ENCODE results near the gene LEMD2. TPM values are rescaled to one million over a fixed set of nuclear protein-coding genes. Genes with fewer than 3 reads are reported as not detected.

Gene LEMD2
- total RNA-seq, 4 donors from 2014 or later: 57.3 to 159 (median 112) TPM

GRCh38 chr6:33749401-33749800, 39.5 kb downstream of the LEMD2 start:
- TF ChIP-seq POLR2AphosphoS5 (IDR thresholded peaks at IDR 0.05) (no peak), POLR2A (IDR thresholded peaks at IDR 0.05) (no peak), EP300 (IDR thresholded peaks at IDR 0.05; ENCODE audit: low read depth) (no peak)
- TF ChIP-seq, protein P1, sequence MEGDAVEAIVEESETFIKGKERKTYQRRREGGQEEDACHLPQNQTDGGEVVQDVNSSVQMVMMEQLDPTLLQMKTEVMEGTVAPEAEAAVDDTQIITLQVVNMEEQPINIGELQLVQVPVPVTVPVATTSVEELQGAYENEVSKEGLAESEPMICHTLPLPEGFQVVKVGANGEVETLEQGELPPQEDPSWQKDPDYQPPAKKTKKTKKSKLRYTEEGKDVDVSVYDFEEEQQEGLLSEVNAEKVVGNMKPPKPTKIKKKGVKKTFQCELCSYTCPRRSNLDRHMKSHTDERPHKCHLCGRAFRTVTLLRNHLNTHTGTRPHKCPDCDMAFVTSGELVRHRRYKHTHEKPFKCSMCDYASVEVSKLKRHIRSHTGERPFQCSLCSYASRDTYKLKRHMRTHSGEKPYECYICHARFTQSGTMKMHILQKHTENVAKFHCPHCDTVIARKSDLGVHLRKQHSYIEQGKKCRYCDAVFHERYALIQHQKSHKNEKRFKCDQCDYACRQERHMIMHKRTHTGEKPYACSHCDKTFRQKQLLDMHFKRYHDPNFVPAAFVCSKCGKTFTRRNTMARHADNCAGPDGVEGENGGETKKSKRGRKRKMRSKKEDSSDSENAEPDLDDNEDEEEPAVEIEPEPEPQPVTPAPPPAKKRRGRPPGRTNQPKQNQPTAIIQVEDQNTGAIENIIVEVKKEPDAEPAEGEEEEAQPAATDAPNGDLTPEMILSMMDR (IDR thresholded peaks at IDR 0.05): no peak
- Histone ChIP-seq H3K27me3 (no peaks in the 10 kb centered on the region), H3K4me3 (no peak overlapping the region), H3K9me3 (no peaks in the 10 kb centered on the region), H3K36me3 (no peaks in the 10 kb centered on the region), H3K4me1 (peaks cover 17 to 44% (median 29%) of the 10 kb centered on the region in 4 donors), H3K27ac (no peak overlapping the region)
- in situ Hi-C loops (cut with MboI; ENCODE audit: low pct_ligation_motif_present in 1 of 4, low pct_unique_long_range_greater_than_20kb in 1 of 4, low sequenced_read_pairs in 3 of 4): no loop called here
- intact Hi-C loops (cut with DNase I; ENCODE audit: low total_unique reads): loop anchor here (10.0 kb wide), 1 partner anchor 405 kb away; no protein-coding TSS in a partner anchor
- DNase-seq: no peak
- WGBS, 2 donors (ENCODE audit: low coverage in 1 of 2): 83% methylated on average over 7 of the region's 7 CpGs; no CpG with 5 or more reads in 1 of the 2 donors

- no peaks in the 10 kb centered on the region for H3K36me3 ChIP-seq
- no peak for DNase-seq
- TF ChIP-seq POLR2AphosphoS5 (IDR thresholded peaks at IDR 0.05) (no peak), POLR2A (IDR thresholded peaks at IDR 0.05) (no peak), EP300 (IDR thresholded peaks at IDR 0.05; ENCODE audit: low read depth) (no peak)
- TF ChIP-seq, protein P1 (IDR thresholded peaks at IDR 0.05): no peak
- in situ Hi-C loops (cut with MboI; ENCODE audit: low pct_ligation_motif_present in 1 of 4, low pct_unique_long_range_greater_than_20kb in 1 of 4, low sequenced_read_pairs in 3 of 4) (no loop called here), intact Hi-C loops (cut with DNase I; ENCODE audit: low total_unique reads) (loop anchor here (10.0 kb wide), 1 partner anchor 406 kb away; no protein-coding TSS in a partner anchor)
- H3K4me3 ChIP-seq: no peak overlapping the region
- no peaks in the 10 kb centered on the region for H3K27me3 ChIP-seq
- 86% methylated on average over 4 of the region's 4 CpGs; no CpG with 5 or more reads in 1 of the 2 donors for WGBS, 2 donors (ENCODE audit: low coverage in 1 of 2)
- H3K9me3 ChIP-seq: no peaks in the 10 kb centered on the region
- H3K27ac ChIP-seq: no peak overlapping the region
- peaks cover 17 to 48% (median 33%) of the 10 kb centered on the region in 4 donors for H3K4me1 ChIP-seq
Measured at GRCh38 chr6:33748841-33749240, 40.1 kb downstream of the LEMD2 start.

DNA sequence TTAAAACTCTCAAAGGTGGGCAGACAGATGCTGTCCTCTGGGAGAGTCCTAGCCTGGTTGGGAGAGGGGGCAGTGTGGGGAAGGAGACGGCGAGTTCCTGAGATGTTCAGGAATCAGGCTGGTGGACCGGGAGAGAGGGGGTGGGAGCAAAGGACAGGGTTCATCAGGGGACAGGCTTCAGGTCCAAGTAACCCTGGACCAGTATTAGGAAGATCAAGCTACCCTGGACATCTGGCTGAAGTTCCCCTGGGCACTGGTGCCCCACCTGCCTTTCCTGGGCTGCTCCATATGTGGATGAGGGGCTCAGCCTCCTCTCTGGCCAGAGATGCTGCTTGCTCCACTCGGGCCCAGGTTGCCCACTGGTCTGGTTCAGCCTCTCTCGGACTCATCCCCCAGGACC, 41.1 kb downstream of the LEMD2 start:
- intact Hi-C loops (cut with DNase I; ENCODE audit: low total_unique reads) (loop anchor here (10.0 kb wide), 1 partner anchor 407 kb away; no protein-coding TSS in a partner anchor), in situ Hi-C loops (cut with MboI; ENCODE audit: low pct_ligation_motif_present in 1 of 4, low pct_unique_long_range_greater_than_20kb in 1 of 4, low sequenced_read_pairs in 3 of 4) (no loop called here)
- TF ChIP-seq POLR2AphosphoS5 (IDR thresholded peaks at IDR 0.05) (no peak), EP300 (IDR thresholded peaks at IDR 0.05; ENCODE audit: low read depth) (no peak), POLR2A (IDR thresholded peaks at IDR 0.05) (no peak)
- TF ChIP-seq, protein P1 (IDR thresholded peaks at IDR 0.05): no peak
- Histone ChIP-seq H3K27me3 (no peaks in the 10 kb centered on the region), H3K27ac (peak overlapping the region in 3 of 4 donors; percentile 79 to 85 (median 83)), H3K4me3 (no peak overlapping the region), H3K4me1 (peaks cover 20 to 54% (median 36%) of the 10 kb centered on the region in 4 donors), H3K36me3 (no peaks in the 10 kb centered on the region), H3K9me3 (no peaks in the 10 kb centered on the region)
- 80 to 100% methylated on average over 2 to 5 of the region's 5 CpGs for WGBS, 2 donors (ENCODE audit: low coverage in 1 of 2)
- DNase-seq: no peak

DNA sequence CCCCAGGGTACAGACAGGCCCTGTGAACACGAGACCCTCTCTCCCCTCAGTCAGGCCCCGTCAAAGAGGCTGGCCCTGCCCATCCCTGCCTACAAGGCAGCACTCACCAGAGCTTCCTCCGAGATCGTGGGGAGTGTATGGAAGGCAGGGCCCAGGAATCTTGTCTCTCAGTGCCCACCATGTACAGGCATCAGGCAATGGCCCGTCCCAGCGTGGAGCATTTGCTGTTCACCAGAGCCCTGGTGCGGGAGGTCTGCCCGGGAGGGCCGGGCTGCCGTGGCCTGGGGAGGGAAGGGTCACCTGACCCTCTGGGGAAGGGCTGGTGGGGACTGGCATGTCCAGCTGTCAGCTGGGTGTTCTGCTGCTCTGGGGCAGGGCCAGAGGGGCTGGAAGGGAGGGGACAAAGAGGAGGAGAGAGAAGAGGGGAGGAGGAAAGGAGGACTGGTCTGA, 42.3 kb downstream of the LEMD2 start, which contains the start of gene IP6K3:
Gene IP6K3, minus strand, starts transcription at position 255 of the 450 bp plus-strand sequence. CDS start 11,429 bp downstream, outside the sequence.
- H3K4me1 ChIP-seq: peaks cover 20 to 45% (median 27%) of the 10 kb centered on the region in 4 donors
- peak within 1 kb of the TSS in 3 of 4 donors; percentile 6 to 30 (median 8) for H3K4me3 ChIP-seq
- in situ Hi-C loops (cut with MboI; ENCODE audit: low pct_ligation_motif_present in 1 of 4, low pct_unique_long_range_greater_than_20kb in 1 of 4, low sequenced_read_pairs in 3 of 4) (no loop called here), intact Hi-C loops (cut with DNase I; ENCODE audit: low total_unique reads) (loop anchor here (10.0 kb wide), 1 partner anchor 408 kb away; no protein-coding TSS in a partner anchor)
- TF ChIP-seq POLR2A (IDR thresholded peaks at IDR 0.05): peak; percentile 46
- no peak for TF ChIP-seq EP300 (IDR thresholded peaks at IDR 0.05; ENCODE audit: low read depth)
- TF ChIP-seq, protein P1 (IDR thresholded peaks at IDR 0.05): no peak
- TF ChIP-seq POLR2AphosphoS5 (IDR thresholded peaks at IDR 0.05): peak in 2 of 3 donors; percentile 58 to 80
- WGBS, 2 donors (ENCODE audit: low coverage in 1 of 2): 54% methylated on average over 10 of the region's 10 CpGs; no CpG with 5 or more reads in 1 of the 2 donors
- DNase-seq: no peak
- no peaks in the 10 kb centered on the region for H3K27me3 ChIP-seq
- H3K9me3 ChIP-seq: no peaks in the 10 kb centered on the region
- peak within 1 kb of the TSS; percentile 71 to 85 (median 81) for H3K27ac ChIP-seq
- H3K36me3 ChIP-seq: no peaks in the 10 kb centered on the region
